Stomach (tissue), 4 donors: ENCODE data around the gene PVALEF.

ENCODE experiments used
- EP300 ChIP-seq: sonication (generic); formaldehyde crosslinking; IDR thresholded peaks from one replicate; pipeline ENCODE4 v1.6.1; 2017; ENCODE audit warnings: antibody characterized with exemption
- POLR2A ChIP-seq, 4 donors: fragments of 450-650 bp; IDR thresholded peaks; one replicate each; pipeline ENCODE4 v1.6.1; 2016; ENCODE audit warnings: antibody characterized with exemption in 4 of 4, control low read depth in 2 of 4, mild to moderate bottlenecking in 1 of 4, moderate library complexity in 1 of 4
- POLR2AphosphoS5 ChIP-seq, 3 donors: sonication (generic); formaldehyde crosslinking; IDR thresholded peaks; one replicate each; pipeline ENCODE4 v1.6.1; 2016; ENCODE audit warnings: antibody characterized with exemption in 3 of 3
- TF ChIP-seq, protein P1 (sequence below), 7 experiments: fragments of 450-650 bp in 4 of 7; fragments of 200-600 bp in 3 of 7; sonication (generic) in 3 of 7; IDR thresholded peaks; one replicate each; pipeline ENCODE4 v1.5.1; 2016 to 2019; ENCODE audit warnings: antibody characterized with exemption in 7 of 7, control low read depth in 2 of 7, mild to moderate bottlenecking in 1 of 7

GRCh38 chr17:81194225-81194760 is 29.0 kb downstream of the PVALEF start:
- TF ChIP-seq, protein P1, sequence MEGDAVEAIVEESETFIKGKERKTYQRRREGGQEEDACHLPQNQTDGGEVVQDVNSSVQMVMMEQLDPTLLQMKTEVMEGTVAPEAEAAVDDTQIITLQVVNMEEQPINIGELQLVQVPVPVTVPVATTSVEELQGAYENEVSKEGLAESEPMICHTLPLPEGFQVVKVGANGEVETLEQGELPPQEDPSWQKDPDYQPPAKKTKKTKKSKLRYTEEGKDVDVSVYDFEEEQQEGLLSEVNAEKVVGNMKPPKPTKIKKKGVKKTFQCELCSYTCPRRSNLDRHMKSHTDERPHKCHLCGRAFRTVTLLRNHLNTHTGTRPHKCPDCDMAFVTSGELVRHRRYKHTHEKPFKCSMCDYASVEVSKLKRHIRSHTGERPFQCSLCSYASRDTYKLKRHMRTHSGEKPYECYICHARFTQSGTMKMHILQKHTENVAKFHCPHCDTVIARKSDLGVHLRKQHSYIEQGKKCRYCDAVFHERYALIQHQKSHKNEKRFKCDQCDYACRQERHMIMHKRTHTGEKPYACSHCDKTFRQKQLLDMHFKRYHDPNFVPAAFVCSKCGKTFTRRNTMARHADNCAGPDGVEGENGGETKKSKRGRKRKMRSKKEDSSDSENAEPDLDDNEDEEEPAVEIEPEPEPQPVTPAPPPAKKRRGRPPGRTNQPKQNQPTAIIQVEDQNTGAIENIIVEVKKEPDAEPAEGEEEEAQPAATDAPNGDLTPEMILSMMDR (IDR thresholded peaks at IDR 0.05), result no peak
- no peak for TF ChIP-seq POLR2A (IDR thresholded peaks at IDR 0.05)
- no peak for TF ChIP-seq EP300
- no peak for TF ChIP-seq POLR2AphosphoS5 (IDR thresholded peaks at IDR 0.05)
